Hindlimb muscle (tissue), 1 donor: ENCODE data around the gene DGKB. TPM values are rescaled to one million over a fixed set of nuclear protein-coding genes. Genes with fewer than 3 reads are reported as not detected.

Source experiments
- DNase-seq: peaks from one replicate; pipeline ENCODE4 v3.0.0-alpha.2; 2013
- polyA plus RNA-seq: library from polyadenylated mRNA; unstranded; fragments of 120-200 nt; gene quantifications from one replicate; pipeline ENCODE4 v1.2.1, GENCODE V29; 2013; ENCODE audit not compliant: insufficient read length

Gene DGKB
- polyA plus RNA-seq, 1 donor = 0.35 TPM

- no peak for DNase-seq
Observed at GRCh38 chr7:14818871-14819270, 83.7 kb downstream of the DGKB start.

GRCh38 chr7:14817829-14818614, 84.5 kb downstream of the DGKB start:
- DNase-seq = no peak

GRCh38 chr7:14807507-14807906, 95.0 kb downstream of the DGKB start:
- no peak for DNase-seq

- no peak for DNase-seq
Observed at GRCh38 chr7:14806891-14807290, 95.7 kb downstream of the DGKB start.

- no peak for DNase-seq
Observed at GRCh38 chr7:14805105-14805719, 97.3 kb downstream of the DGKB start.

GRCh38 chr7:14800664-14801063, 101.9 kb downstream of the DGKB start:
- DNase-seq = no peak

- DNase-seq = no peak
Observed at GRCh38 chr7:14793151-14793550, 109.4 kb downstream of the DGKB start.

- DNase-seq = no peak
Observed at GRCh38 chr7:14787551-14787950, 115.0 kb downstream of the DGKB start.

GRCh38 chr7:14786314-14786895, 116.1 kb downstream of the DGKB start:
- no peak for DNase-seq

GRCh38 chr7:14777806-14778205, 124.7 kb downstream of the DGKB start:
- no peak for DNase-seq

- DNase-seq = no peak
Observed at GRCh38 chr7:14776266-14776665, 126.3 kb downstream of the DGKB start.

- no peak for DNase-seq
Observed at GRCh38 chr7:14773729-14774271, 128.8 kb downstream of the DGKB start.

- no peak for DNase-seq
Observed at GRCh38 chr7:14770614-14771013, 131.9 kb downstream of the DGKB start.

- no peak for DNase-seq
Observed at GRCh38 chr7:14769261-14769660, 133.3 kb downstream of the DGKB start.

- no peak for DNase-seq
Observed at GRCh38 chr7:14767716-14768425, 134.7 kb downstream of the DGKB start.

GRCh38 chr7:14766747-14767146, 135.8 kb downstream of the DGKB start:
- no peak for DNase-seq

GRCh38 chr7:14765731-14766130, 136.8 kb downstream of the DGKB start:
- no peak for DNase-seq

- peak; percentile 38 for DNase-seq
Observed at GRCh38 chr7:14762561-14762960, 140.0 kb downstream of the DGKB start.

- peak; percentile 90 for DNase-seq
Observed at GRCh38 chr7:14761510-14762296, 140.8 kb downstream of the DGKB start.

GRCh38 chr7:14760730-14761478, 141.6 kb downstream of the DGKB start:
- no peak for DNase-seq

- no peak for DNase-seq
Observed at GRCh38 chr7:14759785-14760184, 142.8 kb downstream of the DGKB start.
